Stimulated activated CD8-positive, alpha-beta memory T cell treated with anti-CD3 and anti-CD28 coated beads, Interleukin-12 subunit alpha, Interleukin-12 subunit beta, amount 100 ng/mL, for 4 hours (primary cell): ENCODE data around the gene DIP2C.

Experiments
- DNase-seq: peaks from one replicate; pipeline ENCODE4 v3.0.0-alpha.2; 2020; ENCODE audit warnings: low read depth

The DIP2C gene

GRCh38 chr10:228366-228765, 461.1 kb downstream of the DIP2C start:
- DNase-seq = no peak

GRCh38 chr10:227014-227413, 462.5 kb downstream of the DIP2C start:
- no peak for DNase-seq

GRCh38 chr10:226018-226417, 463.4 kb downstream of the DIP2C start:
- no peak for DNase-seq

- DNase-seq = no peak
These were observed 464.9 kb downstream of the DIP2C start for GRCh38 chr10:224571-224970.
